ENCODE data around the gene CHODL.
A peak's percentile ranks its signal among the peaks of the same experiment; 100 is the strongest.

CHODL gene, protein sequence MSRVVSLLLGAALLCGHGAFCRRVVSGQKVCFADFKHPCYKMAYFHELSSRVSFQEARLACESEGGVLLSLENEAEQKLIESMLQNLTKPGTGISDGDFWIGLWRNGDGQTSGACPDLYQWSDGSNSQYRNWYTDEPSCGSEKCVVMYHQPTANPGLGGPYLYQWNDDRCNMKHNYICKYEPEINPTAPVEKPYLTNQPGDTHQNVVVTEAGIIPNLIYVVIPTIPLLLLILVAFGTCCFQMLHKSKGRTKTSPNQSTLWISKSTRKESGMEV

DNA sequence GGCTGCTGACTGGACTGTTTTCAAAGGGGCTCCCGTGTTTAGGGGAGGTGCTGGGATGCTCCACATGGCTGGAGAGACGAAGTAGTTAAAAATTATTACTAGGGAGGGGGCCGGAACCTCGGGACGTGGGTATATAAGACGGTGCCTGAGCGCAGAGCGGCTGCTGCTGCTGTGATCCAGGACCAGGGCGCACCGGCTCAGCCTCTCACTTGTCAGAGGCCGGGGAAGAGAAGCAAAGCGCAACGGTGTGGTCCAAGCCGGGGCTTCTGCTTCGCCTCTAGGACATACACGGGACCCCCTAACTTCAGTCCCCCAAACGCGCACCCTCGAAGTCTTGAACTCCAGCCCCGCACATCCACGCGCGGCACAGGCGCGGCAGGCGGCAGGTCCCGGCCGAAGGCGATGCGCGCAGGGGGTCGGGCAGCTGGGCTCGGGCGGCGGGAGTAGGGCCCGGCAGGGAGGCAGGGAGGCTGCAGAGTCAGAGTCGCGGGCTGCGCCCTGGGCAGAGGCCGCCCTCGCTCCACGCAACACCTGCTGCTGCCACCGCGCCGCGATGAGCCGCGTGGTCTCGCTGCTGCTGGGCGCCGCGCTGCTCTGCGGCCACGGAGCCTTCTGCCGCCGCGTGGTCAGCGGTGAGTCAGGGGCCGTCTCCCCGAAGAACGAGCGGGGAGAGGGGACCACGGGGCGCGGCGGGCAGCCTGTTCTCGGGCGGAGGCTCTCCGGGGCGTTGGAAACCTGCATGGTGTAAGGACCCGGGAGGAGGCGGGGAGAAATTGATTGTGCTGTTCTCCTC is at the start of gene CHODL:
TSS of gene CHODL (plus strand) at position 163 of the 793 bp plus-strand sequence. CDS start at position 554, 391 bp downstream.
- FAIRE-seq = no peak
- TF ChIP-seq, protein P1, sequence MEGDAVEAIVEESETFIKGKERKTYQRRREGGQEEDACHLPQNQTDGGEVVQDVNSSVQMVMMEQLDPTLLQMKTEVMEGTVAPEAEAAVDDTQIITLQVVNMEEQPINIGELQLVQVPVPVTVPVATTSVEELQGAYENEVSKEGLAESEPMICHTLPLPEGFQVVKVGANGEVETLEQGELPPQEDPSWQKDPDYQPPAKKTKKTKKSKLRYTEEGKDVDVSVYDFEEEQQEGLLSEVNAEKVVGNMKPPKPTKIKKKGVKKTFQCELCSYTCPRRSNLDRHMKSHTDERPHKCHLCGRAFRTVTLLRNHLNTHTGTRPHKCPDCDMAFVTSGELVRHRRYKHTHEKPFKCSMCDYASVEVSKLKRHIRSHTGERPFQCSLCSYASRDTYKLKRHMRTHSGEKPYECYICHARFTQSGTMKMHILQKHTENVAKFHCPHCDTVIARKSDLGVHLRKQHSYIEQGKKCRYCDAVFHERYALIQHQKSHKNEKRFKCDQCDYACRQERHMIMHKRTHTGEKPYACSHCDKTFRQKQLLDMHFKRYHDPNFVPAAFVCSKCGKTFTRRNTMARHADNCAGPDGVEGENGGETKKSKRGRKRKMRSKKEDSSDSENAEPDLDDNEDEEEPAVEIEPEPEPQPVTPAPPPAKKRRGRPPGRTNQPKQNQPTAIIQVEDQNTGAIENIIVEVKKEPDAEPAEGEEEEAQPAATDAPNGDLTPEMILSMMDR (IDR thresholded peaks at IDR 0.05; ENCODE audit: insufficient read depth, missing control alignments) = no peak
- peak; percentile 22 for DNase-seq (ENCODE audit: insufficient read length, low spot score)

DNA sequence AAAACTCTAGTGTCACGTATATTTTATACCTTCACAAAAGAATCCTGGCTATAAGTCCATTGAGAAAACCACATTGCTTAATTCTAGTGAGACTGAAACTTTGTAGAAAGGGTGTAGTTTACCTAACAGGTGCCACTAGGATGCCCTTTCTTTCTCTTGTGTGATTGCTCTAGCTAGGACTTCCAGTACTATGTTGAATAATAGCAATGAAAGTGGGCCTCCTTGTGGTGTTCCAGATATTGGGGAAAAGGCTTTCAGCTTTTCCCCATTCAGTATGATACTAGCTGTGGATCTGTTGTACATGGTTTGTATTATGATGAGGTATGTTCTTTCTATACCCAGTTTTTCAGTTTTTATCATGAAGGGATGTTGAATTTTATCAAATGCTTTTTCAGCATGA is 39.7 kb upstream of the CHODL start:
- FAIRE-seq = no peak
- TF ChIP-seq, protein P1 (IDR thresholded peaks at IDR 0.05; ENCODE audit: insufficient read depth, missing control alignments) = peak; percentile 37

DNA sequence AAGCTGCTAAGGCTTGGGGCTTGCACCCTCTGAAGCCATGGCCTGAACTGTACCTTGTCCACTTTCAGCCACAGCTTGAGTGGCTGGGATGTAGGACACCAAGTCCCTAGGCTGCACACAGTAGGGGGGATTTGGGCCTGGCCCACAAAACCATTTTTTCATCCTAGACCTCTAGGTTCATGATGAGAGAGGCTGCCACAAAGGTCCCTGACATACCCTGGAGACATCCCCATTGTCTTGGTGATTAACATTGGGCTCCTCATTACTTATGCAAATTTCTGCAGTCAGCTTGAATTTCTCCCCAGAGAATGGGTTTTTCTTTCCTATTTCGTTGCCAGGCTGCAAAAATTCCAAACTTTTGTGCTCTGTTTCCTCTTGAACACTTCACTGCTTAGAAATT is 26.3 kb upstream of the CHODL start:
- DNase-seq (ENCODE audit: insufficient read length, low spot score) (no peak), FAIRE-seq (no peak)
- TF ChIP-seq, protein P1 (IDR thresholded peaks at IDR 0.05; ENCODE audit: insufficient read depth, missing control alignments) = no peak

More for the DNA sequence above, 39.7 kb upstream of the CHODL start:
- DNase-seq (ENCODE audit: insufficient read length, low spot score) = no peak

DNA sequence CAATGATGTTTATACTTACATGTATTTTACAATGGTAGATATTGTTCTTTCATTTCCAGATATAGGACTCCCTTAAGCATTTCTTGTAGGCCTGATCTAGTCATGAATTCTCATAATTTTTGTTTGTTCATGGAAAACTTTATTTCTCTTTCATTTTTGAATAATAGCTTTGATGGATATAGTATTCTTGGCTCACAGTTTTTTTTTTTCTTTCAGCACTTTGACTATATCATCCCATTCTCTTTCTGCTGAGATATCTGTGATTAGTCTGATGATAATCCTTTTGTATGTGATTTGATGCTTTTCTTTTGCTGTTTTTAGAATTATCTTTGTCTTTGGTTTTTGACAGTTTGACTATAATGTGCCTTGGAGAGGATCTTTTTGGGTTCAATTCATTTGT is 24.1 kb upstream of the CHODL start:
- DNase-seq (ENCODE audit: insufficient read length, low spot score) = no peak
- no peak for FAIRE-seq
- TF ChIP-seq, protein P1 (IDR thresholded peaks at IDR 0.05; ENCODE audit: insufficient read depth, missing control alignments) = no peak

DNA sequence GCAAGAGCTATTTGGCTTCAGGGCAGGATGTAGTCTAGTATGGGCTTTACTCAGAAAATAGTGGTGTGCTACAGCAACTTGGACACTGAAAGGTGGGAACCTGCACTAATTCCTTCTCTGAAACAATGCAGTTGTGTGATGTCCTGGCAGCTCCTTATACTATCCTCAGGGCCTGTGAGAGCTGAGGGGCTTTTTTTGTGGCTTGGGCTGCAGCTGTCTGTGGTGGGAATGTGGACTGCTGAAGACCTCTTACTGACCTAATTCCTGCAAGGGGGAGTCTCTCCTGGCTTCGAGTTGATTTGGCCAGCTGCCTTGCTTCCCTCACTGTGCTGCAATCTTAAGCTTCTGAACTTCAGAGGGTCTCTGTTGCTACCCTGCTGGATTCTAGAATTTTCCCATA is 22.3 kb upstream of the CHODL start:
- no peak for DNase-seq (ENCODE audit: insufficient read length, low spot score)
- FAIRE-seq = no peak
- TF ChIP-seq, protein P1 (IDR thresholded peaks at IDR 0.05; ENCODE audit: insufficient read depth, missing control alignments) = no peak

DNA sequence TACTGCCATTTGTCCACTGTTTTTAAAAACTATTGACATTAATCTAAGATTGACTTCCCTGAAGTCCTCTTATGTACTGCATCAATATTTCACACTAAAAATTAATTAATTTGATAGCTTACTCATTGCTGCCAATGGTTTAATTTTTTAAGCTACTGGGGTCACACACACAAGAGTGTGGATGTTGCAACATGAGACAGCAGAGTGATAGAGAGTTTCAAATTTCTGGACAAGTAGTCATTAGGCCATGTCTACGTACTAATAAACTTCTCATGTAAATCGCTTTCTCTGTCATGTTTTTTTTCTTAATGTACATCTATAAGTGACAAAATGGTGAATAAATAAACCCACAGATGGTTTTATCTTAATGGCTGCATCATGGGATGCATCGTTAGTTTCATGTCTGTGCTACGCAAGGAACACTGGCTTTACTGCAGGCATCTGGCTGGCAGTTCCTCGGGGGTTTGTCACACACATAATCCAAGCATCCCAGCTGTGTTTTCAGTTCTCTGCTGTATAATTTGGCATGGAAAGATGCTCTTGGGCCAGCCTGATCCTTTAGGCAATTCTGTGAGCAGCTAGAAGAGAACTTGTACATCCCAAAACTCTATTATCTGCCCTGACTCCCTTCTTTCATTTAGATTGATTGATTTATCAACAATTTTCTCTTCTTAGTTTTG is 16.4 kb upstream of the CHODL start:
- DNase-seq (ENCODE audit: insufficient read length, low spot score) (no peak), FAIRE-seq (no peak)
- TF ChIP-seq, protein P1 (IDR thresholded peaks at IDR 0.05; ENCODE audit: insufficient read depth, missing control alignments) = no peak

Measured in D721Med (cell line).